ES-I3 (cell line): ENCODE results near the gene ABCG2.
"Not testable (repeated sequence)": the region's sequence is repeated elsewhere in the genome, so short reads cannot be mapped to it uniquely, and the experiment has no call there.

Experiments used
- H3K36me3 ChIP-seq: 2 replicates; pipeline ENCODE4 v1.6.1; 2013; ENCODE audit warnings: mild to moderate bottlenecking, low read length, control low read depth, moderate library complexity; ENCODE audit not compliant: insufficient read depth
- H3K4me1 ChIP-seq: 2 replicates; pipeline ENCODE4 v1.6.1; 2013; ENCODE audit warnings: mild to moderate bottlenecking, control low read depth, low read length; ENCODE audit not compliant: insufficient read depth
- H3K9ac ChIP-seq: 2 replicates; pipeline ENCODE4 v1.6.1; 2013; ENCODE audit warnings: low read depth, mild to moderate bottlenecking, low read length, moderate library complexity
- H3K9me3 ChIP-seq: 2 replicates; pipeline ENCODE4 v1.6.1; 2013; ENCODE audit warnings: mild to moderate bottlenecking, low read length, moderate library complexity; ENCODE audit not compliant: control insufficient read depth, insufficient read depth

Gene ABCG2

GRCh38 chr4:88146891-88147290, 11.5 kb downstream of the ABCG2 start:
- Histone ChIP-seq H3K9me3 (peaks cover 4% of the 10 kb centered on the region; the same call in 1 of the 2 replicates), H3K9ac (no peak overlapping the region), H3K4me1 (peaks cover 27% of the 10 kb centered on the region)

GRCh38 chr4:88144866-88145300, 13.6 kb downstream of the ABCG2 start:
- H3K36me3 ChIP-seq, result no peaks in the 10 kb centered on the region
- H3K4me1 ChIP-seq, result peaks cover 18% of the 10 kb centered on the region
- H3K9ac ChIP-seq, result no peak overlapping the region
- peaks cover 4% of the 10 kb centered on the region; the same call in 1 of the 2 replicates for H3K9me3 ChIP-seq

More at GRCh38 chr4:88146891-88147290, 11.5 kb downstream of the ABCG2 start:
- no peaks in the 10 kb centered on the region for H3K36me3 ChIP-seq

GRCh38 chr4:88144048-88144447, 14.4 kb downstream of the ABCG2 start:
- Histone ChIP-seq H3K4me1 (peaks cover 18% of the 10 kb centered on the region), H3K9me3 (peaks cover 4% of the 10 kb centered on the region; the same call in 1 of the 2 replicates), H3K36me3 (no peaks in the 10 kb centered on the region), H3K9ac (no peak overlapping the region)

- H3K9me3 ChIP-seq, result peaks cover 4% of the 10 kb centered on the region; the same call in 1 of the 2 replicates
- H3K9ac ChIP-seq, result no peak overlapping the region
- peaks cover 13% of the 10 kb centered on the region for H3K4me1 ChIP-seq
- H3K36me3 ChIP-seq, result no peaks in the 10 kb centered on the region
These were observed 14.9 kb downstream of the ABCG2 start for GRCh38 chr4:88143504-88143903.

- H3K4me1 ChIP-seq, result no peaks in the 10 kb centered on the region; the same call in 1 of the 2 replicates
These were observed 19.9 kb downstream of the ABCG2 start for GRCh38 chr4:88138561-88138960.

GRCh38 chr4:88137112-88137511, 21.3 kb downstream of the ABCG2 start:
- H3K36me3 ChIP-seq, result no peaks in the 10 kb centered on the region
- H3K4me1 ChIP-seq, result no peaks in the 10 kb centered on the region; the same call in 1 of the 2 replicates
- no peak overlapping the region for H3K9ac ChIP-seq

More at GRCh38 chr4:88138561-88138960, 19.9 kb downstream of the ABCG2 start:
- no peak overlapping the region for H3K9ac ChIP-seq
- no peaks in the 10 kb centered on the region for H3K9me3 ChIP-seq
- no peaks in the 10 kb centered on the region for H3K36me3 ChIP-seq

GRCh38 chr4:88136249-88136648, 22.2 kb downstream of the ABCG2 start:
- H3K9ac ChIP-seq, result no peak overlapping the region
- H3K9me3 ChIP-seq, result no peaks in the 10 kb centered on the region
- H3K4me1 ChIP-seq, result no peaks in the 10 kb centered on the region; the same call in 1 of the 2 replicates
- no peaks in the 10 kb centered on the region for H3K36me3 ChIP-seq

More at GRCh38 chr4:88137112-88137511, 21.3 kb downstream of the ABCG2 start:
- no peaks in the 10 kb centered on the region for H3K9me3 ChIP-seq

GRCh38 chr4:88135356-88135663, 23.1 kb downstream of the ABCG2 start:
- H3K4me1 ChIP-seq, result no peaks in the 10 kb centered on the region; the same call in 1 of the 2 replicates
- H3K9ac ChIP-seq, result no peak overlapping the region
- no peaks in the 10 kb centered on the region for H3K36me3 ChIP-seq
- H3K9me3 ChIP-seq, result no peaks in the 10 kb centered on the region

- Histone ChIP-seq H3K4me1 (no peaks in the 10 kb centered on the region; the same call in 1 of the 2 replicates), H3K9ac (no peak overlapping the region), H3K9me3 (peaks cover under 1% of the 10 kb centered on the region; the same call in 1 of the 2 replicates), H3K36me3 (no peaks in the 10 kb centered on the region)
These were observed 23.7 kb downstream of the ABCG2 start for GRCh38 chr4:88134536-88135355.

- H3K36me3 ChIP-seq, result no peaks in the 10 kb centered on the region
- no peaks in the 10 kb centered on the region; the same call in 1 of the 2 replicates for H3K4me1 ChIP-seq
- no peak overlapping the region for H3K9ac ChIP-seq
- H3K9me3 ChIP-seq, result peaks cover 2% of the 10 kb centered on the region; the same call in 1 of the 2 replicates
These were observed 24.3 kb downstream of the ABCG2 start for GRCh38 chr4:88134111-88134510.

- H3K9me3 ChIP-seq, result peaks cover 2% of the 10 kb centered on the region; the same call in 1 of the 2 replicates
- no peaks in the 10 kb centered on the region for H3K4me1 ChIP-seq
These were observed 27.7 kb downstream of the ABCG2 start for GRCh38 chr4:88130544-88131305.

GRCh38 chr4:88130003-88130402, 28.4 kb downstream of the ABCG2 start:
- Histone ChIP-seq H3K9ac (no peak overlapping the region), H3K9me3 (peaks cover 2% of the 10 kb centered on the region; the same call in 1 of the 2 replicates), H3K36me3 (no peaks in the 10 kb centered on the region), H3K4me1 (no peaks in the 10 kb centered on the region)

More at GRCh38 chr4:88130544-88131305, 27.7 kb downstream of the ABCG2 start:
- H3K9ac ChIP-seq, result no peak overlapping the region
- no peaks in the 10 kb centered on the region for H3K36me3 ChIP-seq

- not testable (repeated sequence) for H3K36me3 ChIP-seq, H3K9ac ChIP-seq, H3K4me1 ChIP-seq
- H3K9me3 ChIP-seq, result peaks cover 22% of the 10 kb centered on the region; the same call in 1 of the 2 replicates
These were observed 36.2 kb downstream of the ABCG2 start for GRCh38 chr4:88122260-88122659.

- Histone ChIP-seq H3K4me1 (no peaks in the 10 kb centered on the region), H3K36me3 (no peaks in the 10 kb centered on the region; the same call in 1 of the 2 replicates), H3K9ac (no peak overlapping the region), H3K9me3 (peaks cover 22% of the 10 kb centered on the region; the same call in 1 of the 2 replicates)
These were observed 38.5 kb downstream of the ABCG2 start for GRCh38 chr4:88119943-88120342.
